Neural cell (in vitro differentiated cells): ENCODE results near the gene RNF7. TPM values are rescaled to one million over a fixed set of nuclear protein-coding genes. Genes with fewer than 3 reads are reported as not detected.

ENCODE experiments used
- H2AFZ ChIP-seq: fragments of 200-600, 300-800 bp; sonication (generic), shearing (Covaris generic); 2 replicates; pipeline ENCODE4 v1.6.0; 2014; ENCODE audit warnings: low read depth, mild to moderate bottlenecking, antibody characterized with exemption, low read length, moderate library complexity
- H3F3A ChIP-seq: fragments of 200-600 bp; shearing (Covaris generic); 2 replicates; pipeline ENCODE4 v1.6.1; 2016; ENCODE audit warnings: mild to moderate bottlenecking, moderate library complexity, mixed read lengths, antibody characterized with exemption, low read length; ENCODE audit not compliant: insufficient read depth, poor library complexity, severe bottlenecking
- H3K27ac ChIP-seq: fragments of 200-600, 300-800 bp; sonication (generic), shearing (Covaris generic); 2 replicates; pipeline ENCODE4 v1.5.1; 2014; ENCODE audit warnings: mild to moderate bottlenecking, low read length, moderate library complexity
- H3K27me3 ChIP-seq: fragments of 300-800, 200-600 bp; sonication (generic), shearing (Covaris generic); 2 replicates; pipeline ENCODE4 v1.6.0; 2014; ENCODE audit warnings: mild to moderate bottlenecking, low read depth, low read length, moderate library complexity; ENCODE audit not compliant: insufficient read depth
- H3K36me3 ChIP-seq: fragments of 300-800, 200-600 bp; sonication (generic), shearing (Covaris generic); 2 replicates; pipeline ENCODE4 v1.5.1; 2014; ENCODE audit warnings: mild to moderate bottlenecking, antibody characterized with exemption, low read length, moderate library complexity; ENCODE audit not compliant: insufficient read depth
- H3K4me2 ChIP-seq: fragments of 300-800, 200-600 bp; sonication (generic), shearing (Covaris generic); 2 replicates; pipeline ENCODE4 v1.6.0; 2014; ENCODE audit warnings: mild to moderate bottlenecking, low read length
- H3K4me3 ChIP-seq: fragments of 300-800, 200-600 bp; sonication (generic), shearing (Covaris generic); 2 replicates; pipeline ENCODE4 v1.5.1; 2014; ENCODE audit warnings: mild to moderate bottlenecking, low read length, moderate library complexity
- H3K79me2 ChIP-seq: fragments of 200-600 bp; shearing (Covaris generic); replicated peaks from 2 replicates; pipeline ENCODE4 v1.6.0; 2014; ENCODE audit warnings: mild to moderate bottlenecking, low read length, moderate library complexity; ENCODE audit not compliant: insufficient read depth
- H3K9ac ChIP-seq: fragments of 300-800, 200-600 bp; sonication (generic), shearing (Covaris generic); 2 replicates; pipeline ENCODE4 v1.6.1; 2016; ENCODE audit warnings: mild to moderate bottlenecking, low read length, mixed read lengths
- H3K9me2 ChIP-seq: fragments of 200-600 bp; shearing (Covaris generic); 2 replicates; pipeline ENCODE4 v1.6.1; 2016; ENCODE audit warnings: mild to moderate bottlenecking, low read length, mixed read lengths; ENCODE audit not compliant: insufficient read depth
- H3K9me3 ChIP-seq: fragments of 200-600, 300-800 bp; sonication (generic), shearing (Covaris generic); 2 replicates; pipeline ENCODE4 v1.6.1; 2016; ENCODE audit warnings: mild to moderate bottlenecking, mixed run types, low read length, moderate library complexity, mixed read lengths
- H4K20me1 ChIP-seq: fragments of 200-600 bp; shearing (Covaris generic); 2 replicates; pipeline ENCODE4 v1.6.1; 2016; ENCODE audit warnings: mild to moderate bottlenecking, mixed run types; ENCODE audit not compliant: insufficient read depth
- EP300 ChIP-seq: fragments of 450-650 bp; conservative IDR thresholded peaks from 2 replicates; pipeline ENCODE4 v1.6.1; 2014; ENCODE audit warnings: antibody characterized with exemption, mild to moderate bottlenecking, moderate library complexity; ENCODE audit not compliant: poor library complexity, severe bottlenecking
- EZH2 ChIP-seq: fragments of 200-600, 300-800 bp; shearing (Covaris generic), sonication (generic); IDR thresholded peaks from 2 replicates; pipeline ENCODE4 v1.6.1; 2014; ENCODE audit warnings: antibody characterized with exemption, low read length, borderline replicate concordance, mild to moderate bottlenecking; ENCODE audit not compliant: insufficient read depth, poor library complexity, severe bottlenecking
- MXI1 ChIP-seq: fragments of 450-650 bp; conservative IDR thresholded peaks from 2 replicates; pipeline ENCODE4 v1.6.1; 2014; ENCODE audit warnings: antibody characterized with exemption, mild to moderate bottlenecking; ENCODE audit not compliant: poor library complexity, severe bottlenecking
- POLR2AphosphoS5 ChIP-seq: IDR thresholded peaks from 2 replicates; pipeline ENCODE4 v1.6.1; 2012
- RAD21 ChIP-seq: fragments of 450-650 bp; conservative IDR thresholded peaks from 2 replicates; pipeline ENCODE4 v1.6.1; 2014; ENCODE audit warnings: antibody characterized with exemption, mild to moderate bottlenecking, moderate library complexity
- SMC3 ChIP-seq: fragments of 450-650 bp; conservative IDR thresholded peaks from 2 replicates; pipeline ENCODE4 v1.6.1; 2014; ENCODE audit warnings: antibody characterized with exemption, mild to moderate bottlenecking, moderate library complexity; ENCODE audit not compliant: poor library complexity
- TAF1 ChIP-seq: IDR thresholded peaks from 2 replicates; pipeline ENCODE4 v1.6.1; 2012; ENCODE audit warnings: low read depth
- polyA plus RNA-seq: library from polyadenylated mRNA; depleted of rRNA; stranded (reverse); fragments of >200 nt; gene quantifications from 2 replicates; pipeline ENCODE4 v1.2.3, GENCODE V29; 2014
- TF ChIP-seq, protein P1 (sequence below): fragments of 450-650 bp; IDR thresholded peaks from 2 replicates; pipeline ENCODE4 v1.5.1; 2014; ENCODE audit warnings: antibody characterized with exemption, mild to moderate bottlenecking, moderate library complexity; ENCODE audit not compliant: poor library complexity, severe bottlenecking
- TF ChIP-seq, protein P2 (sequence below): IDR thresholded peaks from 2 replicates; pipeline ENCODE4 v1.6.1; 2012; ENCODE audit warnings: borderline replicate concordance

RNF7 gene
- polyA plus RNA-seq, 1 donor from 2014 or later, result 170 TPM

DNA sequence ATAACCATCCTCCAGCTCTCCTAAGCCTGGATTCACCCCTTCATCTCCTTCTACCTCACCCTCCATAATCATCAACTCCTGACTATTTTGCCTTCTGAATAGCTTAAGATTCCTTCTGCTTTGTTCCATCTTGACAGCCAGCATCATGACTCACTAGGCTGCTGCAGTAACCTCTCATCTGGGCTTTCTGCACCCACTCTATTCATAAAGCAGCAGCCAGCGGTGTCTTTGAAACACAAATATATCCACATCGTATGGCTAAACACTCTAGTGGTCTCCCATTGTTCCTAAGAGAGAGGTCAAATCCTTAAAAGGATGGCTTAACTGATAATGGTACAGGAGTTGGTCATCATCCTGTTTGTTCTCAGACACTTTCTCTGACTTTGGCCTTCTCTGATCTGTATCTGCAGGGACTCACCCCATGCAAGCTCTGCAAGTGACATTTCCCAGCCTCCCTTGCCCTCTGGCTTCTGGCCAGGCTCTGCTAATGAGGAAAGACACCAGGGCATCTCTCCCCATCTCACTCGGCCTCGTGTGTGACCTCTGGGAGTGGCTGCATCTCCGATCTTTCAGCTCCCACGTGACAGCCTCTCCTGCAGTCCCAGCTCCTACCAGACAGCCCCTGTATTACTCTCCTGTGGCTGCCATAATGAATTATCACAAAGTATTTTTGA, 31.3 kb downstream of the RNF7 start:
- Histone ChIP-seq H3K9me3 (no peaks in the 10 kb centered on the region), H3K27ac (no peak overlapping the region), H3K36me3 (no peaks in the 10 kb centered on the region), H3K9ac (no peak overlapping the region), H3K9me2 (no peaks in the 10 kb centered on the region), H3F3A (no peaks in the 10 kb centered on the region), H3K4me2 (no peak overlapping the region), H3K79me2 (no peaks in the 10 kb centered on the region), H4K20me1 (no peaks in the 10 kb centered on the region), H3K27me3 (no peaks in the 10 kb centered on the region), H2AFZ (no peak overlapping the region), H3K4me3 (no peak overlapping the region)
- TF ChIP-seq SMC3 (no peak), POLR2AphosphoS5 (no peak), TAF1 (no peak), EP300 (no peak), RAD21 (no peak), EZH2 (no peak)
- TF ChIP-seq, protein P1, sequence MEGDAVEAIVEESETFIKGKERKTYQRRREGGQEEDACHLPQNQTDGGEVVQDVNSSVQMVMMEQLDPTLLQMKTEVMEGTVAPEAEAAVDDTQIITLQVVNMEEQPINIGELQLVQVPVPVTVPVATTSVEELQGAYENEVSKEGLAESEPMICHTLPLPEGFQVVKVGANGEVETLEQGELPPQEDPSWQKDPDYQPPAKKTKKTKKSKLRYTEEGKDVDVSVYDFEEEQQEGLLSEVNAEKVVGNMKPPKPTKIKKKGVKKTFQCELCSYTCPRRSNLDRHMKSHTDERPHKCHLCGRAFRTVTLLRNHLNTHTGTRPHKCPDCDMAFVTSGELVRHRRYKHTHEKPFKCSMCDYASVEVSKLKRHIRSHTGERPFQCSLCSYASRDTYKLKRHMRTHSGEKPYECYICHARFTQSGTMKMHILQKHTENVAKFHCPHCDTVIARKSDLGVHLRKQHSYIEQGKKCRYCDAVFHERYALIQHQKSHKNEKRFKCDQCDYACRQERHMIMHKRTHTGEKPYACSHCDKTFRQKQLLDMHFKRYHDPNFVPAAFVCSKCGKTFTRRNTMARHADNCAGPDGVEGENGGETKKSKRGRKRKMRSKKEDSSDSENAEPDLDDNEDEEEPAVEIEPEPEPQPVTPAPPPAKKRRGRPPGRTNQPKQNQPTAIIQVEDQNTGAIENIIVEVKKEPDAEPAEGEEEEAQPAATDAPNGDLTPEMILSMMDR, result no peak

DNA sequence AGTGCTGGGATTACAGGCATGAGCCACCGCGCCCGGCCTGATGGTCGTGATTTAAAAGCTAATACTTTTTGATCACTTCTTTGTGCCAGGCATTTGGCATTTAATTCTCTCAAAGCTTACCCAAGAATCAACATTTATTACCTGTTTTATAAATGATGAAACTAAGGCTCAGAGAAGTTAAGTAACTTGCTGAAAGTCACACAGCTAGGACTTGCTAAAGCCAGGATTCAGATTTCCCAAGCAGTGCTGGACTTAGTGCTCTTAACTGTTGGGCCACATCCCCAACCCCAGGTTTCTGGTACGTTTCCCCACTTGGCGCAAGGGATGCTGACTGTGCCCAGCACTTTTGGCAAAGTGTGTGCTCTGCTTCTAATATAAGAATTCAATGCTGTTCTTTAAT, 35.6 kb downstream of the RNF7 start:
- no peak overlapping the region for H2AFZ ChIP-seq
- no peaks in the 10 kb centered on the region for H3K36me3 ChIP-seq
- no peaks in the 10 kb centered on the region for H3F3A ChIP-seq
- H3K9me2 ChIP-seq, result no peaks in the 10 kb centered on the region
- H3K79me2 ChIP-seq, result no peaks in the 10 kb centered on the region
- H4K20me1 ChIP-seq, result no peaks in the 10 kb centered on the region
- H3K27ac ChIP-seq, result no peak overlapping the region
- no peak overlapping the region for H3K9ac ChIP-seq
- no peak overlapping the region for H3K4me2 ChIP-seq
- H3K9me3 ChIP-seq, result no peaks in the 10 kb centered on the region
- no peaks in the 10 kb centered on the region for H3K27me3 ChIP-seq
- no peak for TF ChIP-seq POLR2AphosphoS5
- no peak for TF ChIP-seq SMC3
- TF ChIP-seq RAD21, result no peak
- no peak for TF ChIP-seq TAF1
- no peak for TF ChIP-seq EP300
- TF ChIP-seq MXI1, result no peak
- TF ChIP-seq EZH2, result no peak
- TF ChIP-seq, protein P1, result no peak
- TF ChIP-seq, protein P2, sequence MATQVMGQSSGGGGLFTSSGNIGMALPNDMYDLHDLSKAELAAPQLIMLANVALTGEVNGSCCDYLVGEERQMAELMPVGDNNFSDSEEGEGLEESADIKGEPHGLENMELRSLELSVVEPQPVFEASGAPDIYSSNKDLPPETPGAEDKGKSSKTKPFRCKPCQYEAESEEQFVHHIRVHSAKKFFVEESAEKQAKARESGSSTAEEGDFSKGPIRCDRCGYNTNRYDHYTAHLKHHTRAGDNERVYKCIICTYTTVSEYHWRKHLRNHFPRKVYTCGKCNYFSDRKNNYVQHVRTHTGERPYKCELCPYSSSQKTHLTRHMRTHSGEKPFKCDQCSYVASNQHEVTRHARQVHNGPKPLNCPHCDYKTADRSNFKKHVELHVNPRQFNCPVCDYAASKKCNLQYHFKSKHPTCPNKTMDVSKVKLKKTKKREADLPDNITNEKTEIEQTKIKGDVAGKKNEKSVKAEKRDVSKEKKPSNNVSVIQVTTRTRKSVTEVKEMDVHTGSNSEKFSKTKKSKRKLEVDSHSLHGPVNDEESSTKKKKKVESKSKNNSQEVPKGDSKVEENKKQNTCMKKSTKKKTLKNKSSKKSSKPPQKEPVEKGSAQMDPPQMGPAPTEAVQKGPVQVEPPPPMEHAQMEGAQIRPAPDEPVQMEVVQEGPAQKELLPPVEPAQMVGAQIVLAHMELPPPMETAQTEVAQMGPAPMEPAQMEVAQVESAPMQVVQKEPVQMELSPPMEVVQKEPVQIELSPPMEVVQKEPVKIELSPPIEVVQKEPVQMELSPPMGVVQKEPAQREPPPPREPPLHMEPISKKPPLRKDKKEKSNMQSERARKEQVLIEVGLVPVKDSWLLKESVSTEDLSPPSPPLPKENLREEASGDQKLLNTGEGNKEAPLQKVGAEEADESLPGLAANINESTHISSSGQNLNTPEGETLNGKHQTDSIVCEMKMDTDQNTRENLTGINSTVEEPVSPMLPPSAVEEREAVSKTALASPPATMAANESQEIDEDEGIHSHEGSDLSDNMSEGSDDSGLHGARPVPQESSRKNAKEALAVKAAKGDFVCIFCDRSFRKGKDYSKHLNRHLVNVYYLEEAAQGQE, result no peak
- no peak overlapping the region for H3K4me3 ChIP-seq
